Measurements from ENCODE around the gene IL22RA1. TPM values are rescaled to one million over a fixed set of nuclear protein-coding genes. Genes with fewer than 3 reads are reported as not detected.

IL22RA1 gene
- total and polyA plus RNA-seq, 8 donors: 0.26 to 0.73 (median 0.43) TPM

- peaks cover 0 to 12% of the 10 kb centered on the region in 2 donors for H3K27me3 ChIP-seq
- H3K9me3 ChIP-seq: no peaks in the 10 kb centered on the region
- H3K36me3 ChIP-seq: no peaks in the 10 kb centered on the region
- H3K4me3 ChIP-seq: no peak overlapping the region
- TF ChIP-seq CTCF (IDR thresholded peaks at IDR 0.05): no peak
- ATAC-seq: no peak
- DNase-seq: no peak
- no peaks in the 10 kb centered on the region for H3K4me1 ChIP-seq
- H3K27ac ChIP-seq: no peak overlapping the region
- intact Hi-C loops (cut with DNase I): no loop called here
Measured at GRCh38 chr1:24175033-24175755, 32.3 kb upstream of the IL22RA1 start.

GRCh38 chr1:24173638-24174575, 31.0 kb upstream of the IL22RA1 start:
- H3K27ac ChIP-seq: no peak overlapping the region

GRCh38 chr1:24172598-24172997, 29.7 kb upstream of the IL22RA1 start:
- no peak for TF ChIP-seq CTCF (IDR thresholded peaks at IDR 0.05)
- H3K9me3 ChIP-seq: no peaks in the 10 kb centered on the region
- ATAC-seq: no peak

More at GRCh38 chr1:24173638-24174575, 31.0 kb upstream of the IL22RA1 start:
- H3K9me3 ChIP-seq: no peaks in the 10 kb centered on the region
- H3K27me3 ChIP-seq: no peaks in the 10 kb centered on the region
- intact Hi-C loops (cut with DNase I): no loop called here
- no peaks in the 10 kb centered on the region for H3K4me1 ChIP-seq
- no peaks in the 10 kb centered on the region for H3K36me3 ChIP-seq
- no peak for DNase-seq
- H3K4me3 ChIP-seq: no peak overlapping the region
- ATAC-seq: no peak
- TF ChIP-seq CTCF (IDR thresholded peaks at IDR 0.05): no peak

GRCh38 chr1:24169286-24169685, 26.3 kb upstream of the IL22RA1 start:
- H3K27me3 ChIP-seq: peaks cover 0 to 7% of the 10 kb centered on the region in 2 donors
- H3K4me1 ChIP-seq: no peaks in the 10 kb centered on the region
- H3K36me3 ChIP-seq: no peaks in the 10 kb centered on the region
- no peak for ATAC-seq
- TF ChIP-seq CTCF (IDR thresholded peaks at IDR 0.05): no peak
- H3K4me3 ChIP-seq: no peak overlapping the region
- H3K9me3 ChIP-seq: no peaks in the 10 kb centered on the region
- intact Hi-C loops (cut with DNase I): no loop called here
- H3K27ac ChIP-seq: no peak overlapping the region
- DNase-seq: no peak

More at GRCh38 chr1:24172598-24172997, 29.7 kb upstream of the IL22RA1 start:
- Histone ChIP-seq H3K36me3 (no peaks in the 10 kb centered on the region), H3K4me1 (no peaks in the 10 kb centered on the region), H3K27ac (no peak overlapping the region), H3K27me3 (no peaks in the 10 kb centered on the region), H3K4me3 (no peak overlapping the region)
- intact Hi-C loops (cut with DNase I): no loop called here
- DNase-seq: no peak

GRCh38 chr1:24168245-24168644, 25.3 kb upstream of the IL22RA1 start:
- Histone ChIP-seq H3K36me3 (no peaks in the 10 kb centered on the region), H3K4me3 (no peak overlapping the region), H3K4me1 (no peaks in the 10 kb centered on the region), H3K27me3 (peaks cover 0 to 7% of the 10 kb centered on the region in 2 donors), H3K9me3 (no peaks in the 10 kb centered on the region), H3K27ac (no peak overlapping the region)
- DNase-seq (no peak), ATAC-seq (no peak)
- TF ChIP-seq CTCF (IDR thresholded peaks at IDR 0.05): no peak
- intact Hi-C loops (cut with DNase I): no loop called here

All from left lung (tissue), 10 donors.